Activated CD4-positive, CD25-positive, alpha-beta regulatory T cell (primary cell): Measurements from ENCODE around the gene IGFBP2.
"Not testable (repeated sequence)": the region's sequence is repeated elsewhere in the genome, so short reads cannot be mapped to it uniquely, and the experiment has no call there.

Experiments used
- DNase-seq, 4 experiments: peaks; one replicate each; lab custom pipeline; 2025; lab: John Stamatoyannopoulos, UW

Gene IGFBP2

GRCh38 chr2:216632952-216633615 is at the start of gene IGFBP2:
IGFBP2 (plus strand) TSS chr2:216633420; CDS start chr2:216633524, 104 bp downstream.
- no peak for DNase-seq

GRCh38 chr2:216583606-216584005 is 49.6 kb upstream of the IGFBP2 start:
- DNase-seq, result no peak

GRCh38 chr2:216584112-216584511 is 49.1 kb upstream of the IGFBP2 start:
- no peak for DNase-seq

- no peak for DNase-seq
Measured at GRCh38 chr2:216585441-216585840, 47.8 kb upstream of the IGFBP2 start.

GRCh38 chr2:216588861-216589710 is 44.1 kb upstream of the IGFBP2 start:
- DNase-seq, result no peak

GRCh38 chr2:216589791-216590190 is 43.4 kb upstream of the IGFBP2 start:
- no peak for DNase-seq

GRCh38 chr2:216590780-216591179 is 42.4 kb upstream of the IGFBP2 start:
- no peak for DNase-seq

- no peak for DNase-seq
Measured at GRCh38 chr2:216591480-216591879, 41.7 kb upstream of the IGFBP2 start.

GRCh38 chr2:216594081-216594480 is 39.1 kb upstream of the IGFBP2 start:
- DNase-seq, result no peak

- no peak for DNase-seq
Measured at GRCh38 chr2:216596236-216596979, 36.8 kb upstream of the IGFBP2 start.

- DNase-seq, result no peak
Measured at GRCh38 chr2:216596980-216597509, 36.2 kb upstream of the IGFBP2 start.

GRCh38 chr2:216597825-216598224 is 35.4 kb upstream of the IGFBP2 start:
- not testable (repeated sequence) for DNase-seq

GRCh38 chr2:216601632-216602409 is 31.4 kb upstream of the IGFBP2 start:
- no peak for DNase-seq

GRCh38 chr2:216603010-216603883 is 30.0 kb upstream of the IGFBP2 start:
- DNase-seq, result no peak

GRCh38 chr2:216603884-216604245 is 29.4 kb upstream of the IGFBP2 start:
- no peak for DNase-seq

GRCh38 chr2:216604458-216604857 is 28.8 kb upstream of the IGFBP2 start:
- DNase-seq, result no peak

- DNase-seq, result no peak
Measured at GRCh38 chr2:216606551-216607276, 26.5 kb upstream of the IGFBP2 start.

- no peak for DNase-seq
Measured at GRCh38 chr2:216607277-216607560, 26.0 kb upstream of the IGFBP2 start.

- no peak for DNase-seq
Measured at GRCh38 chr2:216608525-216608924, 24.7 kb upstream of the IGFBP2 start.
